Hepatocyte (in vitro differentiated cells): ENCODE measurements around the gene SPAG16. TPM values are rescaled to one million over a fixed set of nuclear protein-coding genes. Genes with fewer than 3 reads are reported as not detected.

Source experiments
- DNase-seq: peaks from one replicate; pipeline ENCODE4 v3.0.0-alpha.2; 2016; ENCODE audit warnings: low spot score
- H2AFZ ChIP-seq: fragments of 200-600 bp; sonication (generic); 2 replicates; pipeline ENCODE4 v1.6.0; 2016; ENCODE audit warnings: antibody characterized with exemption, mild to moderate bottlenecking
- H3K27ac ChIP-seq: fragments of 200-600 bp; sonication (generic); 2 replicates; pipeline ENCODE4 v1.5.1; 2016; ENCODE audit warnings: mild to moderate bottlenecking
- H3K27me3 ChIP-seq: fragments of 200-600 bp; sonication (generic); 2 replicates; pipeline ENCODE4 v1.6.1; 2016
- H3K36me3 ChIP-seq: fragments of 200-600 bp; sonication (generic); replicated peaks from 2 replicates; pipeline ENCODE4 v1.5.1; 2016; ENCODE audit warnings: low read depth; ENCODE audit not compliant: insufficient read depth
- H3K4me1 ChIP-seq: fragments of 200-600 bp; sonication (generic); 2 replicates; pipeline ENCODE4 v1.5.1; 2016; ENCODE audit warnings: mild to moderate bottlenecking, moderate library complexity; ENCODE audit not compliant: insufficient read depth
- H3K4me2 ChIP-seq: fragments of 200-600 bp; sonication (generic); 2 replicates; pipeline ENCODE4 v1.6.0; 2016
- H3K4me3 ChIP-seq: fragments of 200-600 bp; sonication (generic); 2 replicates; pipeline ENCODE4 v1.5.1; 2016; ENCODE audit warnings: mild to moderate bottlenecking
- H3K79me2 ChIP-seq: fragments of 200-600 bp; sonication (generic); 2 replicates; pipeline ENCODE4 v1.6.0; 2017; ENCODE audit warnings: mild to moderate bottlenecking
- H3K9me2 ChIP-seq: fragments of 200-600 bp; sonication (generic); replicated peaks from 2 replicates; pipeline ENCODE4 v1.6.0; 2017; ENCODE audit warnings: mild to moderate bottlenecking; ENCODE audit not compliant: insufficient read depth
- H3K9me3 ChIP-seq: fragments of 200-600 bp; sonication (generic); 2 replicates; pipeline ENCODE4 v1.5.1; 2016; ENCODE audit warnings: low read depth, mild to moderate bottlenecking
- H4K20me1 ChIP-seq: fragments of 200-600 bp; sonication (generic); 2 replicates; pipeline ENCODE4 v1.6.0; 2016; ENCODE audit warnings: mild to moderate bottlenecking; ENCODE audit not compliant: insufficient read depth, poor library complexity, severe bottlenecking
- CTCF ChIP-seq: fragments of 200-600 bp; sonication (generic); IDR thresholded peaks from 2 replicates; pipeline ENCODE4 v1.5.1; 2016; ENCODE audit warnings: antibody characterized with exemption, mild to moderate bottlenecking; ENCODE audit not compliant: poor library complexity
- EZH2 ChIP-seq: fragments of 200-600 bp; sonication (generic); IDR thresholded peaks from 2 replicates; pipeline ENCODE4 v1.6.1; 2016; ENCODE audit warnings: antibody characterized with exemption, mild to moderate bottlenecking, borderline replicate concordance
- EZH2phosphoT487 ChIP-seq: fragments of 200-600 bp; sonication (generic); IDR thresholded peaks from one replicate; pipeline ENCODE4 v1.6.1; 2018; ENCODE audit warnings: antibody characterized with exemption, mild to moderate bottlenecking, low read depth, moderate library complexity; ENCODE audit not compliant: unreplicated experiment, severe bottlenecking
- WGBS: methylation state at CpG from one replicate; pipeline ENCODE4 v1.1.6; 2016; ENCODE audit warnings: low lambda C conversion rate; ENCODE audit errors: missing lambda C conversion rate; 5-methylcytosine and 5-hydroxymethylcytosine counted together
- polyA plus RNA-seq: library from polyadenylated mRNA; unstranded; fragments of >200 nt; fragmentation: Nextera tagmentation; extraction: Ambion mirVana; gene quantifications from 2 replicates; pipeline ENCODE4 v1.2.1, GENCODE V29; 2016
- total RNA-seq: library from RNA; depleted of rRNA; stranded (reverse); fragments of >200 nt; gene quantifications from 2 replicates; pipeline ENCODE4 v1.2.3, GENCODE V29; 2014

SPAG16 gene
- total and polyA plus RNA-seq, 2 experiments from 2014 or later: 52.1 to 56.9 TPM

DNA sequence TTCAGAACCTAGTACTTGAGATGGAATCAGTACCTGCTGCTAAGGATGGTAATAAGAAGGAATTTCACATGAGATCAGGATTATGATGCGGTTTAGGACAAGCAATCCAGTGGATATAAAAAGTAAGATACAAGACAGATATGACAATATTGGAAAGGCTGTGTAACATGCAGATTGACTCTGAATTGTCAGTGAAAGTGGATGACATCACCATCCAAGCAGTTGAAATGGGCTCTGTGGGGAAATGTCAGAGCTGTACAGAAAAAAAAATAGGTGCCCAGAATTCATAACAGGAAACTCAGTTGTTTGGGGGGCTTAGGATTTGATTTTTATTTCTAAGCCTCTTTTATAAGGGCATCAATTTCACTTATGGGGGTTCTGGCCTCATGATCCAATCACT, 438.3 kb downstream of the SPAG16 start:
- WGBS: 88% methylated on average over 1 of the region's 1 CpG
- no peaks in the 10 kb centered on the region for H3K9me2 ChIP-seq
- no peaks in the 10 kb centered on the region for H3K79me2 ChIP-seq
- H3K4me1 ChIP-seq: no peaks in the 10 kb centered on the region
- H3K4me2 ChIP-seq: no peak overlapping the region
- H4K20me1 ChIP-seq: no peaks in the 10 kb centered on the region
- H3K9me3 ChIP-seq: no peaks in the 10 kb centered on the region
- H2AFZ ChIP-seq: no peak overlapping the region
- no peak overlapping the region for H3K4me3 ChIP-seq
- H3K36me3 ChIP-seq: no peaks in the 10 kb centered on the region
- no peaks in the 10 kb centered on the region for H3K27me3 ChIP-seq
- no peak overlapping the region for H3K27ac ChIP-seq
- TF ChIP-seq EZH2phosphoT487 (no peak), EZH2 (no peak), CTCF (no peak)
- DNase-seq: no peak

DNA sequence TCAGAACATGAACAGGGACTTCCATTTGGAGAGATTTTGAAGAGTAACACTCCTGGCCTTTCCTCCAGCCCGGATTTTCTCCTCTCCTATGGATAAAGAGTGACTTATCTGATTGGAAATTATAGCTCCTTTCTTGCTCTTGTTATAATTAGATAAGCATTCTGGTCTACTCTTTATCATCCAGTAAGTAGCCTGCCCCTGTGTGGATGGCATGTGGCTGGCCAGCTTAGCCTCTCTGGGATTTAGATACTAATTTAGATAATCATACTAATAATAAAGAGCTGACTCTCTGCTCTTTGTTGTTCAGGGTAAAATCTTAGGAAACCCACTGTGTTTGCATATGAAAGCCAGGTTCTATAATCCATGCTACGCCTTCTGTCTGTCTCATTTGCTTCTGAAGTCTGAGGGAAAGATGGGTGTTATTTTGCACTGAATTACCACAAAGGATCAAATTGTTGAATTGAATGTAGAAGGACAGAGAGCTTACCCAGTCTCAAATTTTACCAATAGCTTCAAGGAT, 438.8 kb downstream of the SPAG16 start:
- no peak overlapping the region for H3K27ac ChIP-seq
- H3K79me2 ChIP-seq: no peaks in the 10 kb centered on the region
- H3K4me1 ChIP-seq: no peaks in the 10 kb centered on the region
- 52% methylated on average over 2 of the region's 2 CpGs for WGBS
- no peaks in the 10 kb centered on the region for H3K9me2 ChIP-seq
- no peak overlapping the region for H3K4me3 ChIP-seq
- no peaks in the 10 kb centered on the region for H3K27me3 ChIP-seq
- no peak overlapping the region for H3K4me2 ChIP-seq
- DNase-seq: no peak
- no peak for TF ChIP-seq CTCF
- no peak for TF ChIP-seq EZH2phosphoT487
- TF ChIP-seq EZH2: no peak
- no peaks in the 10 kb centered on the region for H4K20me1 ChIP-seq
- H3K36me3 ChIP-seq: no peaks in the 10 kb centered on the region
- no peaks in the 10 kb centered on the region for H3K9me3 ChIP-seq
- no peak overlapping the region for H2AFZ ChIP-seq

GRCh38 chr2:213723707-213724106, 439.4 kb downstream of the SPAG16 start:
- Histone ChIP-seq H3K27me3 (no peaks in the 10 kb centered on the region), H4K20me1 (no peaks in the 10 kb centered on the region), H3K36me3 (no peaks in the 10 kb centered on the region), H3K27ac (no peak overlapping the region), H3K4me1 (no peaks in the 10 kb centered on the region), H3K9me2 (no peaks in the 10 kb centered on the region), H2AFZ (no peak overlapping the region), H3K4me2 (no peak overlapping the region), H3K4me3 (no peak overlapping the region), H3K9me3 (no peaks in the 10 kb centered on the region), H3K79me2 (no peaks in the 10 kb centered on the region)
- TF ChIP-seq CTCF (no peak), EZH2phosphoT487 (no peak), EZH2 (no peak)
- DNase-seq: no peak
- WGBS: 15% methylated on average over 1 of the region's 1 CpG

GRCh38 chr2:213726101-213726500, 441.8 kb downstream of the SPAG16 start:
- no peaks in the 10 kb centered on the region for H3K9me2 ChIP-seq
- no peak for DNase-seq
- no peak overlapping the region for H2AFZ ChIP-seq
- no peak overlapping the region for H3K27ac ChIP-seq
- H3K79me2 ChIP-seq: no peaks in the 10 kb centered on the region
- no peak for TF ChIP-seq EZH2
- TF ChIP-seq EZH2phosphoT487: no peak
- no peak for TF ChIP-seq CTCF
- H3K9me3 ChIP-seq: no peaks in the 10 kb centered on the region
- no peak overlapping the region for H3K4me3 ChIP-seq
- no peaks in the 10 kb centered on the region for H4K20me1 ChIP-seq
- H3K27me3 ChIP-seq: no peaks in the 10 kb centered on the region
- no peak overlapping the region for H3K4me2 ChIP-seq
- no peaks in the 10 kb centered on the region for H3K36me3 ChIP-seq
- no peaks in the 10 kb centered on the region for H3K4me1 ChIP-seq
- 88% methylated on average over 1 of the region's 1 CpG for WGBS
